HG03457 (cell line): ENCODE measurements around the gene CCDC13.

Source experiments
- ATAC-seq: cut with Tn5 transposase; IDR thresholded peaks from one replicate; pipeline ENCODE4 v1.9.1; 2021; ENCODE audit warnings: moderate number of reproducible peaks; ENCODE audit not compliant: unreplicated experiment

The CCDC13 gene

DNA sequence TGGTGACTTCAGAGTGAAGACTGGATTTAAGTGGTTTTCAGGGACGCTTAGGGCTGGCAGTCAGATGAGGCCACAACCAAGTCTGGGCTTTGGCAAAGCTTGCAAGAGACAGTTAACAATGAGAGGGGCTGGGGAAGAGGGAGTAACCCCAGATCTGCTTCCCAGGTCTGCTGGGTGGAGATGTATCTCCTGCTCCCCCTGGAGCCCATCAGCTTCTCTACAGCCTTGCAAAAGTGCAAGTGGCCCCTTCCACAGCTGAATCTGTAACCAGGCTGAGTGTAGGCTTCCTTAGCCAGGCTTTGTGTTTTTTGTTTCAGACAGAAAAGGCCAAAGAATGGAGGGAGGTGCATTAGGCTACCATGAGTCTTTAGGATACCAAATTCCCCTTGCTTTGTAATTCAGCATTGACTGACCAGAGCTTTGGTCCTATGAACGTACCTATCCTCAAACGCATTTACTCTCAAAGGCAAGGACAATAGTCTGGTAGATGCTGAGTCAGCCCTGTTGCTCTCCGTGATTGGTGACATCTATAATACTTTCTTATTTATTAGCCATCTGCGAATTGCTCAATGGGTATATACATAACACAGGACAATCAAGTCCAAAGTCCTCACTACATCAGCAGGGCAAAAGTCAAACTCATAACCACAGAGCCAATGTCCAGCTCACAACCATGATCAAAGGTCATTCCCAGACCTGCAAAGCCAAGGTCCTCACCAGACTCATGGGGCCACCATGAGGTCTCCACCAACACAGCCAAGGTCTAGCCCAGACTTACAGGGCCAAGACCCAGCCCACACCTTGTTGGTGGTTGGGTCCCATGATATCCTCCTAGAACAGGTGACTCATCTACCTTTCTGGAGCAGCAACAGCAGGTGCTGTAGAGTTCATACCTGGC is 17.1 kb downstream of the CCDC13 start:
- no peak for ATAC-seq

DNA sequence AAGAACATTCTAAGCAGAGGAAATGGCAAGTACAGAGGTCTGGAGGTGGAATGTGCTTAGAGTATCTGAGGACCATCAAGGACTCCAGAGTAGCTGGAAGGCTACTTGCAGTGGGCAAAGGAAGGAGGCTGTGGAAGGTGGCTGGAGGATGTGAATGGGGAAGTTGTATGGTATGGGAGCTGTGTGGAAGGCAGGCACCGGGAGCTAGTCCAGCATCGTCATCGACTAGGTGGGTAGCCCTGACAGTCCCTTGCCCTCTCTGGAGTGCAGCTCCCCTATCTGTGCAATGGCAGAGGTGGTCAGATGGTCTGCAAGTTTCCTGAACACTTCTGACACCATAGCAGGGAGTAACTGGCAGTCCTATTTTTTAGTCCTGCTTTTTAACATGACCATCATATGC is 19.3 kb downstream of the CCDC13 start:
- no peak for ATAC-seq

GRCh38 chr3:42752961-42753360 is 20.1 kb downstream of the CCDC13 start:
- ATAC-seq: no peak

GRCh38 chr3:42752441-42752840 is 20.6 kb downstream of the CCDC13 start:
- no peak for ATAC-seq

DNA sequence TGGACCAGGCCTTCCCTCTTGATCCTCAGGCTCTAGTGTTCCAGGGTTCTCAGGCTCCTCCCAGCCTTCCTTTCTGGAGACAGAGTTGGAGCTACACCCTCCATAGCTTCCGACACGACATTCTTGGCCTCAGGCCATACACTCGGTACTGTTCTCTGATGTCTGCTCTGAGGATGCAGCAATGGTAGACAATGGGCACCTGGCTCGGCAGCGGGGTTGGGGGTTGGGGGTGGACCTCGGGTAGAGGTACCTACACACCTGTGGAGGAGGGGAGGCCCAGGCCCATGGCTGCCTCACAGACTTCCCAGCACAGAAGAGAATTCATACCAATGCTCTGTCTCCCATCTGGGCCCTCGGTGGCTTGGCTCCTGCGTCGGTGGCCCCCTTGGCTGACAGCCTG is 21.4 kb downstream of the CCDC13 start:
- ATAC-seq: no peak

- no peak for ATAC-seq
These were observed 22.2 kb downstream of the CCDC13 start for GRCh38 chr3:42750834-42751233.

- no peak for ATAC-seq
These were observed 23.3 kb downstream of the CCDC13 start for GRCh38 chr3:42749753-42750231.

DNA sequence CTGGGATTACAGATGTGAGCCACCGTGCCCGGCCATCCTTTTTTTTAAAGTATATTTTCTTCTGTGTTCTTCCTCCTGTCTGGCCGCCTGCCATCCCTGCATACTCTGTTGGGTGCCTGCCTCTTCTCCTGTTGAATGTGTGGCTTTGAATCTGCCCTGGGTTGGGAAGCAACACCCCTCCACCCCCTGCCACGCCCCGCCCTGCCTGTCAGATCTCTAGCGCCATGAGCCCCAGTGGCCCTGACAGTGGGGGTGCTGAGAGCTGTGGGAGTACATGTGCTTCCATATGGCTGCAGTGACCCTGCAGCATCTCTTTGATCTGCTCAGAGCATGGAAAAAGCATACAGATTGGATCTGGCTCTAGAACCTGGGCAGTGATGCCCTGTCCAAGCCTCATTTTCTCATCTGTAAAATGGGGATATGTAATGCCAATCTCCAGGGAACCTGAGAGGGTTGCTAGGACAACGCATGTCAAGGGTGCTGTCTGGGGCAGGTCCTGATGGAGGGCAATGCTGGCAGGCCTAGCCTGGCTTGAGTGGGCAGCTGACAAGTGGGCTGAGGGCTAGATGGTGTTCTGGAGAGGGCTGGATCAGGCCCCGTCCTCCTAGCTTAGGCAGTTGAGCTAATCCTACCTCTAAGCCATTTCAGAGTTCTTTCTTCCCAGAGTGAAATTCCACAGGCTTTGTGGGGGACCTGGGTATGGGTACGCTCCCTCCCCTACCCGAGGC is 23.9 kb downstream of the CCDC13 start:
- ATAC-seq: no peak

GRCh38 chr3:42747581-42747980 is 25.5 kb downstream of the CCDC13 start:
- ATAC-seq: no peak

DNA sequence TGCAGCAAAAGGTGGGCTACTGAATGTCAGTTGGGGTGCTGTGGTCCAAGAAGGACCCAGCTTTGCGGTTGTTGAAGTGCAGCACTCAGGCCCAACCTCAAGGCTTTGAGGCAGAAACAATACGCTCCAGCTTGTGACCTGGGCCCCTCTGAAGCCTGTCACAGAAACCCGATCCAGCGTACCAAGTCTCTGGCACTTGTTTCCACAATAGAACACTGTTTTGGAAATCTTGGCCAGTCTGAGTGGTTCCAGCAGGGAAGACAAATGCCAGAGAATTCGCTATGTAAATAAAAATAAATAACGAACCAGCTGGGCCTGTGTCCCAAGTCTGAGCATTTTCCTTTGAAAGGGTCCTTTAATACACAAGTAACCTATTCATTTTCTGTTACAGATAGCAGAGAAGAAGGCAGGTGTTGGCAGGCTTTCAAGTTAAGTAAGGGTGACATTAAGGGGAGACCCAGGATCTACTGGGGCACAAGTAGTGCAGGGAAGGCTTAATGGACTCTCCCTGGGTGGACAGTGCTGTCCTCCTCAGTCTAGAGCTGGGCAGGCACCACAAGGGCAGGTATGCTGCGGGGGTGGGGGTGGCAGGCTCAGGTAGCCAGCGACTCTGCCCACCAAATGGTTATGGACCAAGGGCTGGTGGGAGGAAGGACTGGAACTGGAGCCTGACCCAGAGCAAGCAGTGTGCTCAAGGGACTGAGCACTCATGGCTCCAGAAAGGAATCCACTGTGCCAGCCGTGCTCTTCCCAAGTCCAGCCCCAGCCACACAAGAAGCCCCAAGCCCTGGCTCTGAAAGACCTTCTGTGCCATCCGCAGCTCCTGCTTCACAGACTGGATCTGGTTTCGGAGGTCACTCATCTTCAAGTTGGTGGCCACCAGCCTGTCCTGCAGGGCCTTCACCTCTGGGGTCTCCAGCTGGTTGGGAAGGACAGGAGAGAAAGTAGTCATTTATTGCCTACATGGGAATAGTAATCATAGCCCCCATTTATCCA is 26.3 kb downstream of the CCDC13 start:
- no peak for ATAC-seq

DNA sequence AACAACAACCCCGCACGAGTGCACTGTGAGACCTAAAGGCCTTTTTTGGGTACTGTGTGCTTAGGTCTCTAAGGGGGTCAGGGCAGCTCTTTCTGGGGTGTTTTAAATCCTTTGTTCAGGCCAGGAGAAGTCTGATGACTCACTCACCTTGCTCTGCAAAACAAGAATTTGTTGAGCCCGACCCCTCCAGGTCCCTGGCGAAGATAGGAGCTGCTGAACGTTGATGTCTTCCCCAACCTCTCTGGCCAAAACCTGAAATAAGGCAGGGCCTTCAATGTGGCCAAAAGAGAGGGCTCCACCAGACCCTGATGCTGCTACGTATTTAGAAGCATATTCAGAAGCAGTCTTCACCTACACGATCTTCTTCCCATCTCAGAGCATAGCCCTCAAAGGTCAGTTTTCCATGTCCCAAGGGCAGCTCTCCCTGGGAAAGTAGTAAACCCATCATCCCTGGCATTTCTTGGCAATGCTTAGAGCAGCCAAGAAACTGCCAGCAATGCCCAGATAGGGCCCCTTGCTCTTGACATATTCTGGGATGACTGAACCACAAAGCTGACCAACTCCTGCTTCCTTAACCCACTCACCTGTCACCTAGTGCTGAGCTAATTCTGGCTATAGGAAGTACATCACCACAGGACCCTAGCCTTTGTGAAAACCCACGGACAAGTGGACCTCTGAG is 27.1 kb downstream of the CCDC13 start:
- ATAC-seq: no peak

DNA sequence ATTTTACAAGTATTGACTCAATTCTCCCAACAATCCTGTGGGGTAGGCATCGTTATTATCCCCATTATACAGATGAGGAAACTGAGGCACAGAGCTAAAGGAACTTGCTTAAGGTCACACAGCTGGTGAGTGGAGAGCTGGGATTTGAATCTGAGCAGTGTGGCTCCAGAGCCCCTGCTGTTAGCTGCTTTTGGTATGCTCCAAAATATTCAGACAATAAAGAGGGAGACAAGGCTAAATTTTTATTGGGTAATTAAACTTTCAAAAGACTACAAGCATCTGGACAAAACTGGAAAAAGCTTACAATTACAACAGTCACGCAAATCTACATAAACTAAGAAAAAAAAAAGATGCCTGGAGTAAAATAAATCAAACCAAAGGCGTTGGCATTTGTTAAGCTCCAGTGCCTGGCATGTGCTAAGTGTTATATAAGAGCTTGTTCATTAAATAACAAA is 27.7 kb downstream of the CCDC13 start:
- no peak for ATAC-seq

DNA sequence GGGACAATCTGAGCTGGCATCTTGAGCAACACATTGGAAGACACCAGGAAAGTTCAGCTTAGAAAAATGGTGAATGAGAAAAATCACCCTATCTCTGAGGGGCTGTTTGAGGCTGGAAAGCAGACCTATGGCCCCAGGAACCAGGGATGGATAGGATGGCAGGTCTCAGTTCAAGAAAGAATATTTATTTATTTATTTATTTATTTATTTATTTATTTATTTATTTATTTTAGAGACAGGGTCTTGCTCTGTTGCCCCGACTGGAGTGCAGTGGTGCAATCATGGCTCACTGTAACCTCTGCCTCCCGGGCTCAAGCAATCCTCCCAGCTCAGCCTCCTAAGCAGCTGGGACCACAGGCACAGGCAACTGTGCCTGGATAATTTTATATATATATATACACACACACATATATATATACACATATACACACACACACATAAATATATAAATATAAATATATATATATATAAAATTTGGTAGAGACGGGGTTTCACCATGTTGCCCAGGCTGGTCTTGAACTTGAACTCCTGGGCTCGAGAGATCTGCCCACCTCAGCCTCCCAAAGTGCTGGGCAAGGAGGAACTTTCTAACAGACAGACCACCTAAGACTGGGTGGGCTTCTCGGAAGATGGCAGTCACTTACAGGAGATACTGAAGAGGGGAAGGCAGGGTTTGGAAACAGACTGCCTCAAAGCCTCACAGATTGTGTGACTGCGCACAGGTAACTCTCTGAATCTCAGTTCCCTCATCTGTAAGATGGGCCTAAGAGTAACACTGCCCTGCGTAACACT is 29.7 kb downstream of the CCDC13 start:
- ATAC-seq: no peak

DNA sequence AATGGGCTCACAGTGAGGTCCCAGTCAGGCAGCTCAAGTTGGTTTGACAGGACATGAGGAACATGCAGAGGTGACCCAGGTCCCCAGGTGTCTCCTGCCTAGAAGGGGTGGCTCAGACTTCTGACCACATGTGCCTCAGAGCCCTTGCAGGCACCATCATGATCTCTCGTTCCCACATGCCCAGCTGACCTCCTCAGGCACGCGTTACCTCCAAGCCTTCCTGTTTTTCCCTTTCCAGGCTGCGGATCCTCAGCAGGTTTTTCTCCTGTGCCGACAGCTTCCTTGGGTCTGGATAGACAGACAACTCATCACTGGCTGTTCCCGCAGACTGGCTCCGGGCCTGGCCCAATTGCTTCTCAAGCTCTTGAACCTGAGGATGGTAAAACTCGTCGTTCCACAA is 30.4 kb downstream of the CCDC13 start:
- no peak for ATAC-seq

DNA sequence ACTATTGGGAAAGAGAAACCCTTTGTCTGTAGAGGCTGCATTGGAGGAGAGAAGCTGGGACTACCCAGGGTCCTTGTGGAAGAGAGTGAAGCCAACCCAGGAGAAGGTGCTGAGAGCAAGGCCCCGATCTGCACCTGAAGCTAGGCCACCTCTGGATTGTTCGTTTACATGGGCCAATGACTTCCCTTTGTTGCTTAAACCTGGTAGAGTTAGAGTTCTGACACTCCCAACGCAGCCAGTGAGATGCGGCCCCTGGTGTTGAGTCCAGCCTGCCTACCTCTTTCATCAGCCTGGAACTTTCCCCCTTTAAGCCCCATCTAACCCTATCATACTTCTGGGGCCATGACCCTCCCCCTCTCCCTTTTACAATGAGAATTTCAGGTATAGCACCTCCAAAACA is 30.8 kb downstream of the CCDC13 start:
- no peak for ATAC-seq

- ATAC-seq: no peak
These were observed 31.3 kb downstream of the CCDC13 start for GRCh38 chr3:42741796-42742195.

GRCh38 chr3:42739401-42740158 is 33.5 kb downstream of the CCDC13 start:
- ATAC-seq: no peak

DNA sequence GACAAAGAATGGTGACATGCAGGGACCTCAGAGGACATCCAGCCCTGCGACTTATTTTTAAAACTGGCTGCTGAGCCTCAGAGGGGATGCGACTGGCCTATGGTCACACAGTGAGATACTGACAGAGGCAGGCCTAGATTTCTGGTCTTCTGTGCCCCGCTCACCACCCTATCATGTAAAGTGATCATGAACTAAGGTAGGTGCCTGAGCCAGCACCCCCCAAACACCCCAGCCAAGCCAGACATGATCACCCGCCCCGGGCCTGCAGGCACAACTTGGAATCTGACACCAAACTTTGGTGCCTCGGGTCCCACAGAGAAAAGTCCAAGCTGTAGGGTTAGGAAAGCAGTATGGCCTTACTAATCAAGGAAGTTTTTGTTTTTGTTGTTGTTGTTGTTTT is 36.5 kb downstream of the CCDC13 start:
- ATAC-seq: no peak

- ATAC-seq: no peak
These were observed 37.0 kb downstream of the CCDC13 start for GRCh38 chr3:42736081-42736480.
